CD4-positive, alpha-beta T cell treated with Interleukin-21 for 1 hour (primary cell): ENCODE data around the gene PIP5K1C.
A peak's percentile ranks its signal among the peaks of the same experiment; 100 is the strongest.

ENCODE experiments used
- DNase-seq: peaks from one replicate; pipeline ENCODE4 v3.0.0-alpha.2; 2020

Gene PIP5K1C

GRCh38 chr19:3694361-3695123 is 5.7 kb downstream of the PIP5K1C start:
- DNase-seq, result no peak

- no peak for DNase-seq
These were observed 7.0 kb downstream of the PIP5K1C start for GRCh38 chr19:3693025-3693925.

GRCh38 chr19:3692141-3693024 is 7.9 kb downstream of the PIP5K1C start:
- peak; percentile 53 for DNase-seq

GRCh38 chr19:3691726-3692125 is 8.5 kb downstream of the PIP5K1C start:
- no peak for DNase-seq

GRCh38 chr19:3691372-3691716 is 8.9 kb downstream of the PIP5K1C start:
- no peak for DNase-seq

- DNase-seq, result no peak
These were observed 9.5 kb downstream of the PIP5K1C start for GRCh38 chr19:3690551-3691371.

- DNase-seq, result peak; percentile 31
These were observed 12.2 kb downstream of the PIP5K1C start for GRCh38 chr19:3687774-3688706.

- no peak for DNase-seq
These were observed 12.9 kb downstream of the PIP5K1C start for GRCh38 chr19:3687393-3687773.

GRCh38 chr19:3684817-3685410 is 15.4 kb downstream of the PIP5K1C start:
- DNase-seq, result no peak

GRCh38 chr19:3684054-3684816 is 16.0 kb downstream of the PIP5K1C start:
- DNase-seq, result no peak

GRCh38 chr19:3683405-3684053 is 16.7 kb downstream of the PIP5K1C start:
- no peak for DNase-seq

- no peak for DNase-seq
These were observed 17.4 kb downstream of the PIP5K1C start for GRCh38 chr19:3682741-3683404.

GRCh38 chr19:3682286-3682685 is 18.0 kb downstream of the PIP5K1C start:
- DNase-seq, result no peak

- DNase-seq, result no peak
These were observed 19.3 kb downstream of the PIP5K1C start for GRCh38 chr19:3680939-3681338.

- no peak for DNase-seq
These were observed 20.7 kb downstream of the PIP5K1C start for GRCh38 chr19:3679581-3679980.

GRCh38 chr19:3679138-3679537 is 21.1 kb downstream of the PIP5K1C start:
- no peak for DNase-seq

- DNase-seq, result no peak
These were observed 22.1 kb downstream of the PIP5K1C start for GRCh38 chr19:3678188-3678587.

- DNase-seq, result no peak
These were observed 25.3 kb downstream of the PIP5K1C start for GRCh38 chr19:3674784-3675543.
